GM19467 (cell line): ENCODE data around the gene SF3A1.

Experiments used
- ATAC-seq: cut with Tn5 transposase; IDR thresholded peaks from one replicate; pipeline ENCODE4 v1.9.1; 2021; ENCODE audit warnings: mild to moderate bottlenecking, moderate library complexity; ENCODE audit not compliant: unreplicated experiment

SF3A1 gene

DNA sequence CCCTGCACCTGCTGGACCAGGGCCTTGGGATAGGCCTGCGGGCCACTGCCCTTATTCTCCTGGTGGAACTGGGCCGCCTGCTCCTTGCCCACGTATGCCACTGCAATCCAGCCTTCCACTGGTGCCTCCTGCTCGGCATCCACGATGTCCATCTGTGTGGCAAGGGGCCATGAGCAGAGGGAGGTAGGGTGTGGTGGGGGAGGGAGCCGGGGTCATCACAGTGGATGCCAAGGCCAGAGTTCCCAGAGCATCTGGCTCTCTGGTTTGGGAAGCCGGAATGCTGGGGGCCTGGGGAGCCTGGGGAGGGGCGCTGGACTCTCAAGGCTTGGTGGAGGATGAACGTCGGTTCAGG, 29.9 kb upstream of the SF3A1 start:
- no peak for ATAC-seq

- ATAC-seq = no peak
Measured at GRCh38 chr22:30385942-30386341, 29.2 kb upstream of the SF3A1 start.

DNA sequence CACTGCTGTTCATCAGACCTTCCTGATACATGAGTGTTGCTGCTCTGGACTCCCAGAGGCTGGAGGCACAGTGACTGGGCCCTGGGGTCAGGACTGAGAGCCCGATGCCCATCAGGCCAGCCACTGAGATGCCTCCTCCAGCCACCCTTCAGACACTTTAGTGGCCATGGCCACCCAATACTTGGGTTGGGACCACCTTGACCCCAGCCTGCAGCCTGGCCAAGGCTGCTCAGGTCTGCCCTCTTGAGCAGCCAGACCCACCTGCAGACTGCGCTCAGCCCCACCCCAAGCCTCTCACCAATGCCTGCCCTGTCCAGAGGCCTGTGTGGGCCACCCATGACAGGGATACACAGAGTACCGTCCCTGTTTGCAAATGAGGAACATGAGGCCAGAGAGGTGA, 26.4 kb upstream of the SF3A1 start:
- ATAC-seq = no peak

GRCh38 chr22:30382340-30382739, 25.6 kb upstream of the SF3A1 start:
- ATAC-seq = no peak

GRCh38 chr22:30381264-30381663, 24.6 kb upstream of the SF3A1 start:
- ATAC-seq = no peak

- ATAC-seq = no peak
Measured at GRCh38 chr22:30380011-30380410, 23.3 kb upstream of the SF3A1 start.

GRCh38 chr22:30375312-30375849, 18.7 kb upstream of the SF3A1 start:
- no peak for ATAC-seq

DNA sequence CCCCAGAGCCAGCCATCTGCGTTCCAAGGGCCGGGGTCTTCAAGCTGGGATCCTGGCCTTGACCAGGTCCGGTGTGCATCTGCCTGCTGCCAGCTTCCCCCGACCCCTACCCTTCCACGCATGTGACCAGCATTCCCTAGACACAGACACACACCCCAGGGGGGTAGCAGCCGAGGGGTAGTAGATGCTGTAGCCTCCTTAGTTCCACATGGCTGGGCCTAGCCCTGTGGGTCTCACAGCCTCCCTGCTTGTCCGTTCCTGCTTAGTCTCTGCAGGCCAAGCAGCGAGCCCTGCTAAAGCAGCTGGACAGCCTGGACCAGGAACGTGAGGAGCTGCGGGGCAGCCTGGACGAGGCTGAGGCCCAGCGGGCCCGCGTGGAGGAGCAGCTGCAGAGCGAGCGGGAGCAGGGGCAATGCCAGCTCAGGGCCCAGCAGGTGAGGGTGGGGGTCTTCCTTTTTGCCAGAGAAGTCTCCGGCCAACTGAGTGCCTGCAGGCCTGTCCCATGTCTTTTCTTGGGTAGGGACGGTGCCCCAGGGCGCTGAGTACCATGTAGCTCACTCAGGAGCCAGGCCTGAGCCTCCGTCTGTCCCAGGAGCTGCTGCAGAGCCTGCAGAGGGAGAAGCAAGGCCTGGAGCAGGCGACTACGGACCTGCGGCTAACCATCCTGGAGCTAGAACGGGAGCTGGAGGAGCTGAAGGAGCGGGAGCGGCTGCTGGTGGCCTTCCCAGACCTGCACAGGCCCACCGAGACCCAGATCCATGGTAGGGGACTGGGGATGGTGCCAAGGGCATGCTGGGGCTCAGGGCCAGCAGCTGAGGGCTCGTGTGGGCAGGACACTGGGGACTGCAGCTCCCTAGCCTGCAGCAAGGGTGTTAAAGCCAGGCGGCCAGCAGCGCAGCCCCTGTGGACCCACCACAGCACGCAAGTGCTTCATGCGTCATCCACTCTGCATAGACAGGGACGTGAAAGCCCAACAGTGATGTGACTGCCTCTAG, 16.9 kb upstream of the SF3A1 start:
- ATAC-seq = no peak

GRCh38 chr22:30372915-30373314, 16.2 kb upstream of the SF3A1 start:
- no peak for ATAC-seq

- no peak for ATAC-seq
Measured at GRCh38 chr22:30371981-30372380, 15.3 kb upstream of the SF3A1 start.

GRCh38 chr22:30371321-30371720, 14.6 kb upstream of the SF3A1 start:
- no peak for ATAC-seq

- no peak for ATAC-seq
Measured at GRCh38 chr22:30370641-30371230, 14.0 kb upstream of the SF3A1 start.

GRCh38 chr22:30368420-30368819, 11.7 kb upstream of the SF3A1 start:
- ATAC-seq = no peak

- ATAC-seq = no peak
Measured at GRCh38 chr22:30365891-30366290, 9.2 kb upstream of the SF3A1 start.

DNA sequence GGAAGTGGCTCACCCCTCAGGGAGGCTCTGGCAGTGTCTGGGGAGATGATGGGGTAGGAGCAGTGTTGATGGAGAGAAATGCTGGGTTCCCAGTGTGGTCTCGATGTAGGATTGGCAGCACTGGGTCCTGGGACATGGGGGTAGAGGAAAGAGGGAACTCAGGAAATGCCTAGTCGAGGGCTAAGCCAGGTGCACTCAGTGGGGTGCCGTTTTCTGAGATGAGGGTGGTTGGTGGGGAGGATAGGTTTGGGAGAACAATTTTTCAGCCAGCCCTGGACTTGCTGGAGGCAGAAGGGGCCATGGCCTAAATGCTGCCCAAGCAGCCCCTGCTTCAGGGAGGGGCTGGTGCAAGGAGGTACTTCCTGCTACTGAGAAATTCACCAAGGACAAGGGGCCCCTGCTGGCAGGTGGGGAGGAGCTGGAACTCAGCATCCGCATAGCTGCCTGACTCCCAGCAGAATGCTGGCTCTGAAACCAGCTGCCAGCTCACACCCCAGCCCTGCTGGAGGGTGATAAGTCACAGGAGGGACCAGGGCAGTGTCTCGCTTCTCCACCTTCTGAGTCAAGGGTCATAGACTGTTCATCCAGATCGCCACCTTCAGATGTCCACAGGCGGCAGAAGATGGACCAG, 6.1 kb upstream of the SF3A1 start:
- no peak for ATAC-seq

DNA sequence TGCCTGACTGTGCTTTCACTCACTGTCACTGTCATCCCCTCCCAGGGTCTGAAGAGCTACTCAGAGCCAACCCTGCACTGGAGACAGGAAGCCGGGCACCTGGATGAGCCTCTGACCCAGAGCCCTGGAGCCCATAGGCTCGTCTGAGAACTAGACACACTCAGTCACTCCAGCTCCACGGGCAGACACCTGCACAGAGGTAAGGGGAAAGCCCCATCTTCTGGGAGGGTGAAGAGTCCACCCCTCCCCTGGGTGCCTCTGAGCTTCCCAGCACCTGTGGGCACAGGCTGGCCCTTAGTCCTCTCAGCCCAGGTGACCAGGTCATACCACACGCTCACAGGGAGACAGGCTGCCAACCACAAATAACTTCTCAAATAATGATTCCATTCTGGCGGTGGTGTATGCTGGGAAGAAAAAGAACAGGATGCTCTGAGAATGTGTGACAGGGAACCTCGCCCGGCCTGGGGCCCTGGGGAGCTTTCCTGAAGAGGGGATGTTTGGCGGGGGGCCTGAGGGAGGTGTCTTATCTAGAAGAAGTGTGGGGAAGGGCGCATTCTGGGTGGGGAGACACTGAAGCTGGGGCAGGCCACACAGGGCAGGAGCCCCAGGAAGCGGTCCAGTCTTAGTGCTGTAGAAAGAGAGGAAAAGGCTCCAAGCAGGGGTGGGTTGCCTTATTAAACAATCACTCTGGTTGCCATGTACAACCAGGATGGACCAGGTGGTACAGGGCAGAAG, 5.4 kb upstream of the SF3A1 start:
- no peak for ATAC-seq

- no peak for ATAC-seq
Measured at GRCh38 chr22:30358541-30358940, 1.8 kb upstream of the SF3A1 start.

DNA sequence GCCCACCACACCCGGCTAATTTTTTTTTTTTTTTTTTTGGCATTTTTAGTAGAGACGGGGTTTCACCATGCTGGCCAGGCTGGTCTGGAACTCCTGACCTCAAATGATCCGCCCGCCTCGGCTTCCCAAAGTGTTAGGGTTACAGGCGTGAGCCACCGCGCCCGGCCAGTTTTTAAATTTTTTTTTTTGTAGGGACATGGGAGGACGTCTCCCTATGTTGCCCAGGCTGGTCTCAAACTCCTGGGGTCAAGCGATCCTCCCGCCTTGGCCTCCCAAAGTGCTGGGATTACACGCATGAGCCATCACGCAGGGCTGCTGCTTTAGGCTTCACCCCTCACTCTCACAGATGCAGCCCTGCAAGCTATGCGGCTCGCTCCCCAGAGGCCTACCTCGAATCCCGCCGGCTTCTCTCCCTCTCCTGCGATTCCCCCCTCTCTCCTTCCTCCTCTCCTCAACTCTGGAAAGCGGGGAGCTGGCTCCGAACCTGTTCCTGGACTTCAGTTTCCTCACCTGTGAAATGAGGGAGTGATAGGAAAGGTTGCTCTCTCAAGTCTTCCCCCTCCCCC, 1.0 kb upstream of the SF3A1 start:
- no peak for ATAC-seq

DNA sequence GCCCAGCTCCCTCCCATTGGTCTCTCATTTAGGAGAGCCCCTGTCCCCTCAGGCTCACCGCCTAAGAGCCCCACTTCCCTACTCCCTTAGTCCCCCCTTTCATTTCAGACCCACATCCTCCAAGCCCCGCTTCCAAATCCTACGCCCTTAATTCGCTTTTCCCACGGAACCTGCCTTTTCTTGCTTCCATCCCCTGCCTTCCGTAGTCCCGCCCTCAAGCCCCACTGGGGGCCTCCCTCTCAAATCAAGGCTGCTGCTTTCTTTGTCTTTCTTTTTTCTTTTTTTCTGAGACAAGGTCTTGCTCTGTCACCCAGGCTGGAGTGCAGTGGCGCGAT, 509 bp upstream of the SF3A1 start:
- no peak for ATAC-seq

GRCh38 chr22:30354644-30355043, 2.0 kb downstream of the SF3A1 start:
- ATAC-seq = no peak

GRCh38 chr22:30351226-30351625, 5.5 kb downstream of the SF3A1 start:
- ATAC-seq = no peak
